Uterus (tissue), 2 donors: ENCODE measurements around the gene ANKRD29.

ENCODE experiments used
- POLR2A ChIP-seq, 2 donors: fragments of 450-650 bp; IDR thresholded peaks; one replicate each; pipeline ENCODE4 v1.6.1; 2016; ENCODE audit warnings: antibody characterized with exemption in 2 of 2, mild to moderate bottlenecking in 1 of 2, moderate library complexity in 1 of 2
- TF ChIP-seq, protein P1 (sequence below), 4 experiments: fragments of 200-600 bp in 2 of 4; fragments of 450-650 bp in 2 of 4; sonication (generic) in 2 of 4; IDR thresholded peaks; one replicate each; pipeline ENCODE4 v1.5.1; 2016 to 2019; ENCODE audit warnings: antibody characterized with exemption in 4 of 4, mild to moderate bottlenecking in 2 of 4, moderate library complexity in 1 of 4

DNA sequence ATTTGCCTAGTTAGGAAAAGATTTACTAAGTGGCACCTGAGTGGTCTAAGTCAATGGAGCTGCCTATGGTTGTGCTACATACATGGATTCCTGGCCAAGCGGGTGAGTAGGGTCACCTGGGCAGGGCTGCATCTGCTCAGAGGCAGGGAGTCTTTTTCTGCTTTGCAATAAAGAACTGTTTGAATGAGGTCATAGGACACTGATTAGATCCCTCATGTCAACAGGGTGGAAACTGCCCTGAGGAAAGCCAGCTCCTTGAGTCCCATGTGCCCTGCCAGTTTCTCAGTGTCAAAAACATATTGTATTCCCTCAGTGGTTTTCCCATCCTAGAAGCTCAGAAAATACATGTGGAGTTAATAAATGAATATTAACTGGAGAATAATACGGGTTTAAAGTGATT lies 31.1 kb upstream of the ANKRD29 start:
- TF ChIP-seq, protein P1, sequence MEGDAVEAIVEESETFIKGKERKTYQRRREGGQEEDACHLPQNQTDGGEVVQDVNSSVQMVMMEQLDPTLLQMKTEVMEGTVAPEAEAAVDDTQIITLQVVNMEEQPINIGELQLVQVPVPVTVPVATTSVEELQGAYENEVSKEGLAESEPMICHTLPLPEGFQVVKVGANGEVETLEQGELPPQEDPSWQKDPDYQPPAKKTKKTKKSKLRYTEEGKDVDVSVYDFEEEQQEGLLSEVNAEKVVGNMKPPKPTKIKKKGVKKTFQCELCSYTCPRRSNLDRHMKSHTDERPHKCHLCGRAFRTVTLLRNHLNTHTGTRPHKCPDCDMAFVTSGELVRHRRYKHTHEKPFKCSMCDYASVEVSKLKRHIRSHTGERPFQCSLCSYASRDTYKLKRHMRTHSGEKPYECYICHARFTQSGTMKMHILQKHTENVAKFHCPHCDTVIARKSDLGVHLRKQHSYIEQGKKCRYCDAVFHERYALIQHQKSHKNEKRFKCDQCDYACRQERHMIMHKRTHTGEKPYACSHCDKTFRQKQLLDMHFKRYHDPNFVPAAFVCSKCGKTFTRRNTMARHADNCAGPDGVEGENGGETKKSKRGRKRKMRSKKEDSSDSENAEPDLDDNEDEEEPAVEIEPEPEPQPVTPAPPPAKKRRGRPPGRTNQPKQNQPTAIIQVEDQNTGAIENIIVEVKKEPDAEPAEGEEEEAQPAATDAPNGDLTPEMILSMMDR (IDR thresholded peaks at IDR 0.05): no peak
- TF ChIP-seq POLR2A (IDR thresholded peaks at IDR 0.05): no peak
